Germinal center (tissue), 1 donor: ENCODE results near the gene WWC1.
"Not testable (repeated sequence)": the region's sequence is repeated elsewhere in the genome, so short reads cannot be mapped to it uniquely, and the experiment has no call there.

ENCODE experiments used
- DNase-seq: peaks from one replicate; pipeline ENCODE4 v3.0.0; 2012; ENCODE audit warnings: mixed read lengths, low spot score

The WWC1 gene

DNA sequence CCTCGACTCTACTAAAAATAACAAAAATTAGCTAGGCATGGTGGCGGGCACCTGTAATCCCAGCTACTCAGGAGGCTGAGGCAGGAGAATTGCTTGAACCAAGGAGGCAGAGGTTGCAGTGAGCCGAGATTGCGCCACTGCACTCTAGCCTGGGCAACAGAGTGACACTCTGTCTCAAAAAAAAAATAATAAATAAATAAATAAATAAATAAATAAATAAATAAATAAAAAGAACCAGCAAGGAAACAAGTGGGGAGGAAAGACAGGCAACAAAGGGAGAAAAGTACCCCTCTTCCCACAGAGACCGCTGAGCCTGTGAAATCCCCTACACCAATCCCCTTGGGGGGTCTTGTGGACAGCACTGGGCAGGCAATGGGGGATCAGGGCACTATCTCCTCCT, 4.6 kb upstream of the WWC1 start:
- not testable (repeated sequence) for DNase-seq

DNA sequence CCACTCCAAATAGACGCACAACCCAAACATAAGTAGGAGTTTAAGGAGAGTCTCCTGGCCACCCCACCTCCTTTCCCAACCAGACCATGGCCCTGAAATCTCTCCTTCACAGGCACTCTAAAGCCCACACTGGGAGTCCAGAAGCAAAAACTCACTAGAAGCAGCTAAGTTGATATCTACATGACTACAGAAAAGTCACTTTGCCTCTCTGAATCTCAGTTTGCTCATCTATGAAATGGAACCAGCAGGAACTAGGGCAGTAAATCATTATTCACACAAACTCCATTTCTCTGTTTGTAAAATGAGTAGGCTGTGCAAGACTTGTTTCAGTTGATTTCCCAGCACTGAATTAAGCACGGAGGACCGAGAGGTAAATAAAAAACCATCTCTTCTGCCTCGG, 4.1 kb upstream of the WWC1 start:
- no peak for DNase-seq

DNA sequence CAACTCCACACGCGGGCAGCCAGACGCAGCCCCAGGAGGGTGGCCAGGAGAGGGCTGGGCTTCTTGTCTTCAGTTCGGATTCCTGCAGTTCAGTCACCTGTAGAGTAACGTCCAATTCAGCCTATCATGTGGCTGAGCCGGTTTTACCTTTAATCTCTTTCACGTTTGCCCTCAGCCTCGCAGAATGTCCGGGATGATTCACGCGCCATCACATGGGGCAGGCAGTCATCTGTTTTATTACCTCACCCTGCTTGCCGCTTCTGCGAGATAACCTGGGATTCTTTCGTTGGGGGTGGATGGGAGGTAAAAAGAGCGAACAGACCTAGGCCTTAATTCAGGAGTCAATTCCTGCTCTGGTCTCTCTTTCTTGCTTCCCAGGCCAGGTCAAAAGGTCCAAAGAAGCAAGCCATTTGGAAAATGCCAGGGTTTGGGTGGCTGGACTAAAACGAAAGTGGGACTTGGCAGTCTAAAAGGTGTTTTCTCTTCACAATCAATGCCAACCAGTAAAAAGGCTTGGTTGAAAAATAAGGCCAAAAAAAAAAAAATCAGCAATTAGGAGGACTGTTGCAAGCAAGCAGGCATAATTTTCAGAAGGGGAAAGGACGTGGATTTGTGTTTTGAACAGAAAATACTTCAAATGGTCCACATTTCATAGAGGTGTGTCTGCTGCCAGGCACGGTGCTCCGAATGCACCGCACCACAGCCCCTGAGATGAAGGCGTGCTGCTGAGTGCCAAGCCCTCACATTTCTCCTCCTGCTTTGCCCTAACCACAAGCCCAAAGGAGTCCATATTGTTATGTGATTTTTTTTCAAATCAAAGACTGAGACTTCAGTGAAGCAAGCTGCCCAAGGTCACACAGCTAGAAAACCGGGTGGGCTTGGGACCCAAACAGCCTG, 2.8 kb upstream of the WWC1 start:
- no peak for DNase-seq

DNA sequence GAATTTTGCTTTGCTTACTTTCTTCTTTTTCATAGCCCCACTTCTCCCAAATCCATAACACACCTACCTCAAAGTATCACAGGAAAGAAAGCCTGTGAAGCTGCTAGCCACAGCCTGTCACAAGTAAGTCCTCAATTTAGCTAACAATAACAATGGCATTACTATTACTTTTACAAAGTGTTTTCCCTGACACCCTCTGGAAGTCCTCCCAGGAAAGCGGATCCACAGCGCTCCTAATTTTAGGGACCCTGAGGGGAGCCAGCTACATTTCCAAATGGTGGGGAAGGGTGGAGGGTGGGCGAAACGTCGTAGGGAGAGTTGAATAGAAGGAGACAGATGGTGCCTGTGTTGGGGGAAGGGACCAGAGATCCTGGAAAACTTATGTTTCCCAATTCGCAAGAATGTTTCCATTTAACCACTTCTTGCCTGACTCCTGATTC, 523 bp upstream of the WWC1 start:
- no peak for DNase-seq

DNA sequence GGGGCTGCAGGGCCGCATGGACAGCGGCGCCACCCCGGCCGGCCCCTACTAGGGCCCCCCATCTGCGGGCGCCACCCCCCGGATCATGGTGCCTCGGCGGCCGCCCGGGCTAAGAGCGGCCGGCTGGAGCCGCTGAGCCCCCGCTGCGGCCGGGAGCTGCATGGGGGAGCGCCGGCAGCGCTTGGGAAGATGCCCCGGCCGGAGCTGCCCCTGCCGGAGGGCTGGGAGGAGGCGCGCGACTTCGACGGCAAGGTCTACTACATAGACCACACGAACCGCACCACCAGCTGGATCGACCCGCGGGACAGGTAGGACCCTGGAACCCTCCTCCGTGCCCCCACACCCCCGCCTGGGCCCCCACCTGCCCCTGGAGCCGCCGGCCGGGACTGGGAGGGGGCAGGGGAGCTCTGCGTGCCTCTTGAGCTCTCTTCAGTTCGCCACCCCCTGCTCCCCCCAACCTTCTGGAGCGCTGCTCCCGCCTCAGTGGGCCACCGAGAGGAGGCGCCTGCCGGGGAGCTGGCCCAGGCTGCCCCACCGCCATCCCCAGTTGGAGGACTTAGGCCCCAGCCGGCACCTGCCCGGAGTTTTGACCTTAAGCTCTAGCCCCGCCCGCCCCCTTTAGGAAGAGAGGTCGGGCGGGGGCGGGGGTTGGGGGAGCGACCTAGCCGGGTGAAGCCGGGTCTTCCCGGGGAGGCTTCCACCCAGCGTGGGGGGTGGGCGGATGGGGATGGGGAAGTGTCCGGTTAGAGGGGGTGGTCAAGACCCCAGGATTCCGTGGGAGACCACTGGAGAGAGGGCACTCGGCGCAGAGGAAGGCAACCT, 730 bp downstream of the WWC1 start:
- DNase-seq, result peak; percentile 16

DNA sequence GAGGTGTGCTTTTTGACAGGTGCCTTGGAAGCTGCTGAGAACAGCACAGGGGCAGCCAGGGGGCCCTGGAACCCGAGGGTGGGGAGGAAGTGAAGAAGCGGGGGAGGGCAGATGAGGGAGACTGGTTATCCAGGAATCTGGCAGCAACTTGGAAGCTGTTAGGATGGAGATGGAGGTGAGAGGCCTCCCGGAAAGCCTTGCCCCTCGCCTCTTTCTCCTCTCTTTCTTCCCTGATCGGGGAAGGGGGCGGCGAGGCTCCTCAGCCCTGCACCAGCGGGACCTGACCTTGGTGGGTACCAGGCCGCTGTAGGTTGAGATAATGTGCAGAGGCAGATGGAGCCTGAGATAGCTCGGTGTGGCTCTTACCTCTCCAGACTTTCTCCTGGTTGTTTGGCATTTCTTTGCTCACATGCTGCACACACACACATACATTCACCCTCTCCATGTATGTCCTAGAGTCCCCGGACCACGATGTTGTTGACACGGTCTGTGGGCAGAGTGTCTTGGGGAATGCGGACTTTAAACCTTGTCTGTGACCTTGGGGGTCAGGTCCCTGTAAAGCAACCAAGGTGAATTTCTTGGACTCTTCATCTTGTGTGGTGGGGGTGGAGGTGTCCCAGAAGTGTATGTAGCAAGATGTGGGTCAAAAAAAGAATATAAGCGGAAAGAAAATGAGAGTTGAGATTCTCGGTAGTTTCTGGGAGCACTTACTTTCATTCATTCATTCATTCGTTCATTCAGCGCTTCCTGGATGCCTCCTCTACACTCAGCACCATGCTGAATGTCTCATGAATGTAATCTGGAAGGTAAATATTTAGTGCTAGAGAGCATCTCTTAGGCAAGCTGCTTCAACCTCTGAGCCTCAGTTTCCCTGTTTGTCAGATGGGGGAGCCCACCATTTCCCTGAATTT, 1.6 kb downstream of the WWC1 start:
- no peak for DNase-seq

DNA sequence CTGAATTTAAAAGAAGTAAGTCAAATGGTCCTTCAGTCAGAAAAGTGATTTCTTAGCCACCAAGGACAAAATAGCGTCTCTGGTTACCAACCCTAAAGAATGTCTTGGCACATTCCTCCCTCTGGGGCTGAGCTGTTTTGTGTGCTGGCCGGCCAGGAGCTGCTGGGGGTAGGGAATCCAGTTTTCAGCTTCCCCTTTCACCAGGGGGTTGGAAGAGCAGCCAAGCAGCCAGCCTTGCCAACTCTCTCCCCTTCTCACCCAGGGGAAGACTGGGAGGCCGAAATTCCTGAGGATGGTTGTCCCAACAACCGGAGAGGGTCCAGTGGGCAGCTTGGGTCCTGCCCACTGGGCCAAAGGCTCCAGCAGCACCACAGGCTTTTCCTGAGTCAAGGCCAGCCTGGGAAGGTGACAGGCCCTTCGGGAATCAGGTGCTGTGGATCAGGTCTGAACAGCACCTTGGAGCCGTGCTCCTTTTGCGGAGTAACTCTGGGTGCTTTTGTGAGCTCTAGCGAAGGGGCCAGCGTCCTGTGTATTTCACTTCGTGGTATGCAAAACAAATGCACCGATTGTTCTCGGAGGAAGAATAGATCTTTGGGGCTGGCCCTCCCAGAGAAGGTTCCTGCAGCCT, 4.2 kb downstream of the WWC1 start:
- no peak for DNase-seq

DNA sequence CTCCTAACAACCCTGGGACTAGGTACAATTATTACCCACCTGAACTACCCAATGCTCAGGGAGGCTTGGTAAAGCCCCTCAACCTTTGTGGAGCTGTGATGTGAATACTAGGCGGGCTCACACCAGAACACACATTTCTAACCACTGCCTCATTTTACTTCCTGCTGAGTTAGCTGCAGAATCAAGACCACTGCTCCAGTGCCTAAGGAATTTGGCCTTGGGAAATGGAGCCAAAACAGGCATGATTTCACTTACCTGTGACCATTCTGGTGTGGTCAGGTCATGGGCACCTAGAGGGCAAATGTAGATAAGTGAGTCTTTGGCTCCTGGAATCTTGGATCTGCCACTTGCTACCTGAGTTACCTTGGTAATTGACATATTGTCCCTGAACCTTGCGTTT, 5.2 kb downstream of the WWC1 start:
- no peak for DNase-seq

DNA sequence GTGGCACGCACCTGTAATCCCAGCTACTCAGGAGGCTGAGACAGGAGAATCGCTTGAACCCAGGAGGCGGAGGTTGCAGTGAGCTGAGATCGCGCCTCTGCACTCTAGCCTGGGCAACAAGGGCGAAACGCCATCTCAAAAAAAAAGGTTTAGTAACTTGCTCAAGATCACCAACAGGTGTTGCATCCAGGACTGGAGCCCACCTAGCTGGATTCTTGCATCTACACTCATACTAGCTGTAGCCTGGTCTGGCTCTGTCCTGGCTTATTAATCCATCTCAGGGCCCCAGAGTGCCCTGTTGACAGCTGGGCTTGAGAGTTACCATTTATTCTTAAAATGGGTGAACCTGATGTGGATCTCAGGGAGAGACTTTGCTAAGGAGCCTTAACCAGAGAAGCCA, 7.5 kb downstream of the WWC1 start:
- no peak for DNase-seq

DNA sequence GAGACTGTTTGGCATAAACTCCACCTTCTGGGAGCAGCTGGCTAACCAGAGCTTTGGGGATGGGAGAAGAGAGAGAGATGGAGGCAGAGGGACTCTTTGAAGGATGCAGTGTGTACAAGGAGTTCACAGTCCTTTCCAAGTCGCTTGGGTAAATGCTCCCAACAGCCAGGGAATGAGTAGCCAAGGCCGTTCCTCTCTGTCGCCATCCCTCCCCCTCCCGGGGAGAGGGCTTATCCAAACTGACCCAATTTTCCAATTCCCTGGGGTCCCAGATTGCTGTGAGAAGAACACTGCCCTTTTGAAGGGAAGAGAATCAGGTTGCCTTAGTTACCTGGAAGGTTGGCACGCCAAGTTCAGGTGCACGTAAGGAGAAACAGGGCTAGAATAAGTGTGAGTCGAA, 7.9 kb downstream of the WWC1 start:
- DNase-seq, result no peak

DNA sequence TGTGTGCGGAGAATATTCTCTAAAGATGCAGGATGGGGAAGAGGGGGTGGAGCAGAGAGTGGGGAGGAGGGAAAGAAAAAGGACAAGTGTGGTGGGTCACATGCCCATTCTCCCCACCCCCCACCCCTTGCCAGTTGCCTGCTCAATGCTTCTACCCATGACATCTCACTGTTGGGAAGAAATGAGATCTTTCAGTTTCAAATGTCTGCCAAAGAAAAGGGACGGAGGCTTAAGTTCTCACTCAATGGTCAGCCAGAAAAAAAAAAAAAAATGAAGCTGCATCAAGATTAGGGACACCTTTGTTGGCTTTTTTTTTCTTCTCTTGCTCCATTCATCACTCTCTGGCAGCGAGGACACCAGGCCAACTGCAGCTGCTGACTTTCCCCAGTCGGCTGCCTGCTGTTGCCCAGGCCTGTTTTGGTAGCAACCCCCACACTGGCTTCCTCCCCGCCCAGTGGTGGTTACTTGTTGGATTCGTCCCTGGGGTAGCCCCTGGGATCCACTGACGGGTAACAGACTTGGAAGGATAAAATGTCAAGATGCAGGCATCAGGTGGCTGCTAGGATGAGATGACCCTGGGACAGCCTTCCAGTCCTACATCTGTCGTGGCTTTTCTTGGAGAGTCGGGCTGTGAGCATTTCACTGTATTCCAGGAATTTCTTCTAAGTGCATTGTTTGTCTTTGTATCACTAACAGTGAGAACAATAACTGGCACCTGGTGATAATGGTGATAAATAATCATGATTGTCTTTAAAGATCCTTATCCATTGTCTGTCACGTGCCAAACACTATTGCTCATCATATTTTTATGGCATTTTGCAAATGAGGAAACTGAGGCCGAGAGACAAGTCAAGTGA, 9.1 kb downstream of the WWC1 start:
- no peak for DNase-seq

DNA sequence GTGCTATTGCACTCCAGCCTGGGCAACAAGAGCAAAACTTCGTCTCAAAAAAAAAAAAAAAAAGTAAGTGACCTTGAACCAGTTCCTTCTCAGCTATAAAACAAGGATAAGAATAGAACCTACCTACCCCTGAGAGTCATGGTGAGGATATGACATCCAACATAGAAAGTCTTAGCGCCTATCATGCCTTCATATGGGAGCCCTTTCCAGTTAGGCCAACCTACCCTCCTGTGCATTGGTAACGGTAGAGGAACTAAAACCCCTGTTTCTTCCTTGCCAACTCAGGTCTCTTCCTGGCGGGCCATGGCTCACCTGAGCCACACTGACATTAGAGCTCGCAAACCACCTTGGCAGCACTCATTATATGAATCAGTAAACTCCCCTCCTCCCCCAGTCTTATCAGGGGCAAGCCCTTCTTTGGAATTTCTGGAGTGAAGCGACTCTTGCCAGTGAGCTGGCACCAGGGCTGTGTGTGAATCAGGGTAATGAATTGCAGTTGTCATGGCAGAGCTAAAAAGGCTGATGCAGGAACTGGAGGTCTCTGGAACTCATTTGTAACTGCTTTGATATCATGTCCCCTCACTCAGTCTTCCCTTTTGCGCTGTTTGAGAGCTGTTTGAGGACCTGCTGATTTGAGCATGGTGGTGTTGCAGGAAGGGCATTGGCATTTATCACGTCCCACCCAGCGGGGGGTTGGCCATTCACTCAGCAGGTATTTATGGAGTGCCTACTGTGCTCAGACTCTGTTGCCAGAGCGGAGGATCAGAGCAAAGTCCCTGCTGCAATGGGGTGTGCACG, 10.3 kb downstream of the WWC1 start:
- no peak for DNase-seq

DNA sequence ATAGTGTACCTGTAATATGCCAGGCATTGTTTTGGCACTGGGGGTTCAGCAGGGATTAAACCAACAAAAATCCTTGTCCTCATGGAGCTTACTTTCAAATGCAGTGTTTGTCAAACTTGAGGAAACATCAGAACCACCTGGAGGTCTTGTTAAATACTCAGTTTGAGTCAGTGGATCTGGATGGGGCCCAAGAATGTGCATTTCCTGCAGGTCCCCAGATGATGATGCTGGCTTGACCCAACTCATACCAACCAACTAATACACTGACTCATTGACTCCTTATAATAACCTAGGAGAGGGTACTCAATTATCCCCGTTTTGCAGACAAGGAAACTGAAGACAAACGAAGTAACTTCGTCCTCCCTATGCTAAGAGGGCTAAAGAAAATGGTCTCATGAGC, 11.3 kb downstream of the WWC1 start:
- no peak for DNase-seq

DNA sequence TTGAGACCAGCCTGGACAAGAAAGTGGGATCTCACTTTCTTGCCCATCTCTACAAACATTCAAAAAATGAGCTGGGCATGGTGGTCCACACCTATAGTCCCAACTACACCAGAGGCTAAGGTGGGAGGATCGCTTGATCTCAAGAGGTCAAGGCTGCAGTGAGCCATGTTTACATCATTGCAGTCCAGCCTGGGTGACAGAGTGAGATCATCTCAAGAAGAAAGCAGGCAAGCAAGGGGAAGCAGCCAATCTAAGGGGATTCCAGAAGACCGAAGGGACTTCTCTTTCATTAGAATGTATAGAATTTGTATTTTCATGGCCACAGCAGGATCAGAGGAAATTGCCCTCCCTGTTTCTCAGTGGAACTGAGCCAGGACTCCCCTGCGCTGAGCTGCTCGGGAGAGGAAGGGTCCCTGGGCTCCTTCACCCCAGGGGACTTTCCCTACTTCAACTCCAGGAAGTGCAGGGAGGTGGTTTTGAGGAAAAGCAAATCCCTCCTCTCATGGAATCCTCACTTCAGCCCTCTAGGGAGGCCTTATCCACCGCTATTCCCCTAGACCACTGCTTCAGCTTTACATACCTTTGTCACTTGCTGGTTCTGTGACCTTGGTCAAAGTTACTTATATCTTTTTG, 12.1 kb downstream of the WWC1 start:
- no peak for DNase-seq

DNA sequence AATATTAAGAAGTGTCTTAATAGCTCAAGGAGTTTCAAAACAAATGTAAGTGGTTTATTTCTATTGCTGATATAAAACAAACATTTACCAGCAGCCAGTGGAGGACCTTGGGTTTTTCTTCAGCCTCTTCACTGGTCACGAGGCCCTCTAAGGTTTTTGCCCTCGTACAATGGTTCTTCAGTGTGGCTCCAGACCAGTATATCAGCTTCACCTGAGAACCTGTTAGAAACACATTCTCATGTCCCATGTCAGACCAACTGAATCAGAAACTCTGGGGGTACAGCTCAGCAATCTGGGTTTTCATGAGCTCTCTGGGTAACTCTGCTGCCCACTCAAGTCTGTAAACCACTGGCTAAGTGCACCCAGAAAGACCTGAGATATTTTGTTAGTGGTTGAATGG, 12.9 kb downstream of the WWC1 start:
- no peak for DNase-seq

DNA sequence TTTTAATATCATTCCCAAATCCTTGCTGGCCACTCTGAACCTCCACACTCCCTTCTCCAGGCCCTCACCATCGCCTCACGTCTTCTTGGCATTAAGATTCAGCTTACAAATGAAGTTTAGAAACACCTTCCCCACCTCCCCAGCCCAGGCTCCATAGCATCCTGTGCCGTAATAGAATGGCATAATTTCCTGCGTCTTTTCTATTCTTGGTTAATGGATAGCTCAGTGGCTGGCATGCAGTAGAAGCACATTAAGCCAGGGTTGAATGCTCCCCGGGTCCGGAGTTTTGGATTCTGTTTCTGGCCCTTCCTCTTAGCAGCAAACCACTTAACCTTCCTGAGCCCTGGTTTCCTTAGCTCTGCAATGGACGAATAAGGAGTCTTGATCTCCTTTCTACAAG, 13.8 kb downstream of the WWC1 start:
- no peak for DNase-seq

DNA sequence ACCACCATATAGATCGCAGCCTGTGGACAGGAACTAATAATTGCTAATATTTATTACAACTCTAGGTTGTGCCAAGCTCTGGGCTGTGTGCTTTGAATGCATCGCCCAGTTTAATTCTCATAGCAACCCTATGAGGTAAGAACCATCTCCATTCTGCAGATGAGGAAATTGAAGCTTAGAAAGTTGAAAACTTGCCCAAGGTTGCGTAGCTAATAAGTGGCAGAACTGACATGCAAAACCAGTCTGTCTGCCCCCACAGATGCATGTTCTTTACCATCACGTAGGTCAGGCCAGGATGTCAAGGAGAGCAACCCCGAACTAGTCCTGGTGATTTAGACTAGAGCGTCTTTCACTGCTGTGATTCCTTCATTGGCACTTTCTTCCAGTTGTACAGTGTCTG, 15.6 kb downstream of the WWC1 start:
- DNase-seq, result no peak

DNA sequence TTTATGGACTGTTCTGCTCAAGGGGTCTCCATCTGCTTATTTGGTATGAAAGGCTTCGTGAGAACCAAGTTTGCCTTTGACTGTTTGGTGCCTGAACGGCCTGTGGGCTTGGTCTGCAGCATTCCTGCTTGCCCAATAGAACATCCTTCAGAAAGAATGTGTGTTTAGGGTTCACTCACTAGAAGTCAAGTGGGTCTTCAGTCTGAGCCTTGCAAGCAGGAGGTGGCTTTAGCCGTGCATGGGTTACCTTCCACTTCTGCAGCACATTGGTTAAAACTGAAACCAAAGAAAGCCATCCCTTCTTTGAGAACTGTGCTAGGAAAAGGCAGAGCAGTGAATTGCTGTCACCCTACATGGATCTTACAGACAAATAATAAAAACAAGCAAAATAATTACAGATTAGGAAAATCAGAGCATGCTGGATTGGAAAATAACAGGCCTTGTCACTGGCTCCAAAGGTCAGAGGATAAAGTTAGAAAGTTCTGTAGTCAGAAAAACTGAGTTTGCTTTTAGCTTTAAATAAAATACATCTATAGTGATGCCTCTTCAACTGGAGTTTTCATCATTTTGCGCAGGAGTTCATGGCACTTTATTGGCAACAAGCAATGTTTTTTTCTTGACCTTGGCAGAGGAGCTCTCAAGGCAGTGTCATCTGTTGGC, 16.6 kb downstream of the WWC1 start:
- no peak for DNase-seq
